ENCODE results near the gene GSPT1. TPM values are rescaled to one million over a fixed set of nuclear protein-coding genes. Genes with fewer than 3 reads are reported as not detected.
A peak's percentile ranks its signal among the peaks of the same experiment; 100 is the strongest.

Gene GSPT1
- total and polyA plus RNA-seq, 2 donors (not counting 1 experiment from before 2014, with no cell fraction given), result 20.6 to 72.6 TPM

- WGBS (ENCODE audit: insufficient coverage), result 67% methylated on average over 5 of the region's 5 CpGs
- Histone ChIP-seq H3K9me3 (ENCODE audit: control extremely low read depth in 1 of 3, control insufficient read depth in 2 of 3, insufficient read depth in 1 of 3, low read length in 2 of 3) (no peaks in the 10 kb centered on the region), H3K79me2 (ENCODE audit: control insufficient read depth, insufficient read depth, low read length) (peaks cover 14% of the 10 kb centered on the region)
Observed at GRCh38 chr16:11950388-11950787, 34.6 kb upstream of the GSPT1 start.

More at GRCh38 chr16:11950388-11950787, 34.6 kb upstream of the GSPT1 start:
- Mint-ChIP-seq H3K4me1 (peaks cover 9% of the 10 kb centered on the region), H3K27ac (peak overlapping the region; percentile 85), H3K4me3 (no peak overlapping the region), H3K9me3 (ENCODE audit: insufficient read depth) (no peaks in the 10 kb centered on the region), H3K27me3 (no peaks in the 10 kb centered on the region)
- ATAC-seq (ENCODE audit: low read depth), result no peak
- no peak overlapping the region for H3K9ac ChIP-seq (ENCODE audit: low read length)
- peak overlapping the region in 1 of 2 donors; percentile 47 for H3K27ac ChIP-seq (ENCODE audit: low read length in 2 of 2)
- CTCF ChIA-PET, result interaction anchor here (1.3 kb wide), 1 partner anchor 18 kb away, joined by 3 read pairs; no protein-coding TSS in a partner anchor
- TF ChIP-seq CTCF (IDR thresholded peaks at IDR 0.05), result no peak
- TF ChIP-seq EZH2 (IDR thresholded peaks at IDR 0.05; ENCODE audit: borderline replicate concordance, insufficient read depth, low read depth, low read length, poor library complexity, severe bottlenecking), result no peak
- no peaks in the 10 kb centered on the region for H4K20me1 ChIP-seq (ENCODE audit: control insufficient read depth, insufficient read depth, low read length, poor library complexity, severe bottlenecking)
- POLR2A ChIA-PET, result no interaction called here
- no peaks in the 10 kb centered on the region for H3K27me3 ChIP-seq (replicated peaks in 1 of 4; ENCODE audit: control extremely low read depth in 1 of 4, control insufficient read depth in 3 of 4, insufficient read depth in 4 of 4, low read length in 3 of 4)
- DNase-seq, result no peak
- peak overlapping the region; percentile 65 for H2AFZ ChIP-seq (ENCODE audit: insufficient read depth, low read depth, low read length, poor library complexity, severe bottlenecking)
- H3K36me3 ChIP-seq (replicated peaks in 1 of 2; ENCODE audit: control extremely low read depth in 1 of 2, control insufficient read depth in 1 of 2, extremely low read depth in 1 of 2, insufficient read depth in 2 of 2, low read length in 1 of 2), result no peaks in the 10 kb centered on the region
- peaks cover 13 to 14% of the 10 kb centered on the region in 2 donors for H3K4me1 ChIP-seq (ENCODE audit: control insufficient read depth in 2 of 2, insufficient read depth in 2 of 2, low read length in 2 of 2)
- H3K4me2 ChIP-seq (replicated peaks; ENCODE audit: low read depth, low read length, poor library complexity, severe bottlenecking), result peak overlapping the region; percentile 0
- intact Hi-C loops (cut with micrococcal nuclease), result no loop called here
- no peak overlapping the region for H3K4me3 ChIP-seq (ENCODE audit: control extremely low read depth in 1 of 5, extremely low read depth in 1 of 5, insufficient read depth in 1 of 5, low read depth in 2 of 5, low read length in 4 of 5)

Measured in B cell (primary cell).